ENCODE data around the gene SUMO3. TPM values are rescaled to one million over a fixed set of nuclear protein-coding genes. Genes with fewer than 3 reads are reported as not detected.

The SUMO3 gene
- total and polyA plus RNA-seq, 2 of the 13 experiments (the other 11 are each of a cell fraction or from before 2014, with no cell fraction given), result 51.4 to 92.4 TPM

DNA sequence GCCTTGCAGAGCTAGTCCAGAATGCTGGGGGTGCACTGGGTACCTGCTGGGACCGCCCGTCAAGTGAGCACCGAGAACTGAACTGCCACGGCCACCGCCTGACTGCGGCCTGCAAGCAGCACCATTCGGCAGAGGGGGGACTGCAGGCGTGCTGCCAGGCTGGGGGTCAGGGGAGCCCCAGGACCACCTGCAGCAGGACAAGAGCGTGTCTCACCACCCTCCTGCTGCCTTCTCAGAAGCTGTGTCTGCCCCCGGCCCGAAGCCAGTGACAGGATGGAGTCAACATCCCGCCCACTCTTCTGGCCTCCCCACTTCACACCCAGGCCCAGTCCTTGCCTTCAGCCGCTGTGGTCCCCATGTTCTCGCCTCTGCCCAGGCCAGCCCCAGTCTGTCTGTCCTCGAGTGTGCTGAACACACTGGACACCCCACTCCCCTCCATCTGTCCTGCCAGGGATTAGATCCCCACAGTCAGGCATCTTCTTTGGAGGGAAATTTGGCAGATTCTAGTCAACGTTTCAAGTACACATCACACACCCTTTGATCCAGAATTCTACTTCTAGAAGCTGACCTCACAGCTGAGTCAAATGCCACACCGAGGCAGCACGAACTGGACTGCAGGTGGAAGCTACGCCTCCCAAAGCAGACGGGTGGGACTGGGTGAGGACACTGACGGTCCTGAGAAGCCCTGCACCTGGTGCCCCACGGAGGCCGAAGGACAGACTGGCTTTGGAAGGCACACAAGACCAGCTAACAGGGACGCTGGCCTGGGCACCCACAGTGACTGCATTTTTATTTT, 29.6 kb upstream of the SUMO3 start (continued):
- TF ChIP-seq, protein P1, sequence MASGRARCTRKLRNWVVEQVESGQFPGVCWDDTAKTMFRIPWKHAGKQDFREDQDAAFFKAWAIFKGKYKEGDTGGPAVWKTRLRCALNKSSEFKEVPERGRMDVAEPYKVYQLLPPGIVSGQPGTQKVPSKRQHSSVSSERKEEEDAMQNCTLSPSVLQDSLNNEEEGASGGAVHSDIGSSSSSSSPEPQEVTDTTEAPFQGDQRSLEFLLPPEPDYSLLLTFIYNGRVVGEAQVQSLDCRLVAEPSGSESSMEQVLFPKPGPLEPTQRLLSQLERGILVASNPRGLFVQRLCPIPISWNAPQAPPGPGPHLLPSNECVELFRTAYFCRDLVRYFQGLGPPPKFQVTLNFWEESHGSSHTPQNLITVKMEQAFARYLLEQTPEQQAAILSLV (CRISPR knock-in tag; IDR thresholded peaks at IDR 0.05; ENCODE audit: borderline replicate concordance), result no peak
- 0 out of 2 replicates have a peak, but pooled peaks have one; percentile 28 for TF ChIP-seq PHF21A (CRISPR knock-in tag; IDR thresholded peaks at IDR 0.05)
- no peak for TF ChIP-seq HNF4G (IDR thresholded peaks at IDR 0.05; ENCODE audit: borderline replicate concordance, low read depth, low read length)
- TF ChIP-seq HNF4G (CRISPR knock-in tag; IDR thresholded peaks at IDR 0.05; ENCODE audit: borderline replicate concordance, low read depth), result no peak
- no peak for TF ChIP-seq ZNF235 (CRISPR knock-in tag; IDR thresholded peaks at IDR 0.05; ENCODE audit: borderline replicate concordance)
- no peak for TF ChIP-seq ZNF317 (CRISPR knock-in tag; IDR thresholded peaks at IDR 0.05)
- no peak for TF ChIP-seq ZNF672 (CRISPR knock-in tag; IDR thresholded peaks at IDR 0.05)
- no peak for TF ChIP-seq E2F2 (CRISPR knock-in tag; IDR thresholded peaks at IDR 0.05; ENCODE audit: borderline replicate concordance)
- TF ChIP-seq MZF1 (CRISPR knock-in tag; IDR thresholded peaks at IDR 0.05; ENCODE audit: borderline replicate concordance), result no peak
- TF ChIP-seq RBFOX2 (IDR thresholded peaks at IDR 0.05; ENCODE audit: low read depth, low read length), result 0 out of 2 replicates have a peak, but pooled peaks have one; percentile 24
- TF ChIP-seq RXRB (CRISPR knock-in tag; IDR thresholded peaks at IDR 0.05; ENCODE audit: borderline replicate concordance), result no peak
- TF ChIP-seq ZNF264 (CRISPR knock-in tag; IDR thresholded peaks at IDR 0.05), result no peak
- TF ChIP-seq MED8 (CRISPR knock-in tag; IDR thresholded peaks at IDR 0.05; ENCODE audit: insufficient replicate concordance), result no peak
- TF ChIP-seq GATAD1 (CRISPR knock-in tag; IDR thresholded peaks at IDR 0.05), result no peak
- no peak for TF ChIP-seq SCMH1 (CRISPR knock-in tag; IDR thresholded peaks at IDR 0.05; ENCODE audit: borderline replicate concordance)
- no peak for TF ChIP-seq ZNF572 (CRISPR knock-in tag; IDR thresholded peaks at IDR 0.05)
- TF ChIP-seq SIN3A (IDR thresholded peaks at IDR 0.05; ENCODE audit: borderline replicate concordance, low read depth, low read length), result no peak
- TF ChIP-seq ELF1 (CRISPR knock-in tag; IDR thresholded peaks at IDR 0.05), result no peak
- no peak for TF ChIP-seq SMAD3 (CRISPR knock-in tag; IDR thresholded peaks at IDR 0.05)
- TF ChIP-seq, protein P2, sequence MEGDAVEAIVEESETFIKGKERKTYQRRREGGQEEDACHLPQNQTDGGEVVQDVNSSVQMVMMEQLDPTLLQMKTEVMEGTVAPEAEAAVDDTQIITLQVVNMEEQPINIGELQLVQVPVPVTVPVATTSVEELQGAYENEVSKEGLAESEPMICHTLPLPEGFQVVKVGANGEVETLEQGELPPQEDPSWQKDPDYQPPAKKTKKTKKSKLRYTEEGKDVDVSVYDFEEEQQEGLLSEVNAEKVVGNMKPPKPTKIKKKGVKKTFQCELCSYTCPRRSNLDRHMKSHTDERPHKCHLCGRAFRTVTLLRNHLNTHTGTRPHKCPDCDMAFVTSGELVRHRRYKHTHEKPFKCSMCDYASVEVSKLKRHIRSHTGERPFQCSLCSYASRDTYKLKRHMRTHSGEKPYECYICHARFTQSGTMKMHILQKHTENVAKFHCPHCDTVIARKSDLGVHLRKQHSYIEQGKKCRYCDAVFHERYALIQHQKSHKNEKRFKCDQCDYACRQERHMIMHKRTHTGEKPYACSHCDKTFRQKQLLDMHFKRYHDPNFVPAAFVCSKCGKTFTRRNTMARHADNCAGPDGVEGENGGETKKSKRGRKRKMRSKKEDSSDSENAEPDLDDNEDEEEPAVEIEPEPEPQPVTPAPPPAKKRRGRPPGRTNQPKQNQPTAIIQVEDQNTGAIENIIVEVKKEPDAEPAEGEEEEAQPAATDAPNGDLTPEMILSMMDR (CRISPR knock-in tag; IDR thresholded peaks at IDR 0.05), result no peak
- peak; percentile 45 for TF ChIP-seq ZBTB38 (CRISPR knock-in tag; IDR thresholded peaks at IDR 0.05)
- TF ChIP-seq ZMYM2 (CRISPR knock-in tag; IDR thresholded peaks at IDR 0.05), result no peak
- TF ChIP-seq ZNF564 (CRISPR knock-in tag; IDR thresholded peaks at IDR 0.05), result no peak; the same call in 1 of the 2 replicates
- TF ChIP-seq, protein P3, sequence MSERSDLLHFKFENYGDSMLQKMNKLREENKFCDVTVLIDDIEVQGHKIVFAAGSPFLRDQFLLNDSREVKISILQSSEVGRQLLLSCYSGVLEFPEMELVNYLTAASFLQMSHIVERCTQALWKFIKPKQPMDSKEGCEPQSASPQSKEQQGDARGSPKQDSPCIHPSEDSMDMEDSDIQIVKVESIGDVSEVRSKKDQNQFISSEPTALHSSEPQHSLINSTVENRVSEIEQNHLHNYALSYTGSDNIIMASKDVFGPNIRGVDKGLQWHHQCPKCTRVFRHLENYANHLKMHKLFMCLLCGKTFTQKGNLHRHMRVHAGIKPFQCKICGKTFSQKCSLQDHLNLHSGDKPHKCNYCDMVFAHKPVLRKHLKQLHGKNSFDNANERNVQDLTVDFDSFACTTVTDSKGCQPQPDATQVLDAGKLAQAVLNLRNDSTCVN (CRISPR knock-in tag; IDR thresholded peaks at IDR 0.05; ENCODE audit: borderline replicate concordance), result no peak
- no peak for TF ChIP-seq NAIF1 (CRISPR knock-in tag; IDR thresholded peaks at IDR 0.05; ENCODE audit: borderline replicate concordance)
- peak; percentile 13; the same call in 1 of the 2 replicates for TF ChIP-seq ZNF451 (CRISPR knock-in tag; IDR thresholded peaks at IDR 0.05)
